Muscle of back (tissue), 10 donors: ENCODE results near the gene MID1IP1. TPM values are rescaled to one million over a fixed set of nuclear protein-coding genes. Genes with fewer than 3 reads are reported as not detected.

Experiments
- polyA plus RNA-seq, 10 donors: library from polyadenylated mRNA; unstranded; fragments of 120-200 nt; gene quantifications; one replicate each; pipeline ENCODE4 v1.2.1, GENCODE V29; 2013; ENCODE audit not compliant: insufficient read length in 10 of 10

Gene MID1IP1
- polyA plus RNA-seq, 10 donors = 7.1 to 18.7 (median 10.7) TPM

Other genes with a start within 250 kb of the MID1IP1 start
- gene TSPAN7, start 239.9 kb upstream of the MID1IP1 start, polyA plus RNA-seq = 100 to 1,000 TPM in 8 of 10 donors, 10 to 100 TPM in 2; 79.7 to 142 (median 122) TPM